ENCODE results near the gene GPATCH2L. TPM values are rescaled to one million over a fixed set of nuclear protein-coding genes. Genes with fewer than 3 reads are reported as not detected.

The GPATCH2L gene
- total RNA-seq, 1 experiment from 2014 or later: 71.8 TPM

- no peaks in the 10 kb centered on the region for H4K20me1 ChIP-seq (ENCODE audit: insufficient read depth, low read depth, low read length)
- H3K4me2 ChIP-seq (ENCODE audit: low read depth, low read length, poor library complexity, severe bottlenecking): no peak overlapping the region
- no peak overlapping the region for H2AFZ ChIP-seq (ENCODE audit: low read length)
- no peaks in the 10 kb centered on the region for H3K9me2 ChIP-seq (replicated peaks; ENCODE audit: insufficient read depth, low read length)
- no peak overlapping the region for H3K4me3 ChIP-seq (ENCODE audit: low read length)
- H3K9me3 ChIP-seq (ENCODE audit: low read length): no peaks in the 10 kb centered on the region
- no peak for DNase-seq
- no peaks in the 10 kb centered on the region for H3K79me2 ChIP-seq (ENCODE audit: low read length)
- no peak overlapping the region for H3K9ac ChIP-seq (ENCODE audit: low read length)
- H3K4me1 ChIP-seq (ENCODE audit: low read length): no peaks in the 10 kb centered on the region
- no peak overlapping the region for H3K27ac ChIP-seq (ENCODE audit: low read length)
- H3K27me3 ChIP-seq (ENCODE audit: low read length): no peaks in the 10 kb centered on the region
- H3K36me3 ChIP-seq (ENCODE audit: insufficient read depth, low read length): no peaks in the 10 kb centered on the region
These were observed 106.2 kb downstream of the GPATCH2L start for GRCh38 chr14:76257842-76258397.

DNA sequence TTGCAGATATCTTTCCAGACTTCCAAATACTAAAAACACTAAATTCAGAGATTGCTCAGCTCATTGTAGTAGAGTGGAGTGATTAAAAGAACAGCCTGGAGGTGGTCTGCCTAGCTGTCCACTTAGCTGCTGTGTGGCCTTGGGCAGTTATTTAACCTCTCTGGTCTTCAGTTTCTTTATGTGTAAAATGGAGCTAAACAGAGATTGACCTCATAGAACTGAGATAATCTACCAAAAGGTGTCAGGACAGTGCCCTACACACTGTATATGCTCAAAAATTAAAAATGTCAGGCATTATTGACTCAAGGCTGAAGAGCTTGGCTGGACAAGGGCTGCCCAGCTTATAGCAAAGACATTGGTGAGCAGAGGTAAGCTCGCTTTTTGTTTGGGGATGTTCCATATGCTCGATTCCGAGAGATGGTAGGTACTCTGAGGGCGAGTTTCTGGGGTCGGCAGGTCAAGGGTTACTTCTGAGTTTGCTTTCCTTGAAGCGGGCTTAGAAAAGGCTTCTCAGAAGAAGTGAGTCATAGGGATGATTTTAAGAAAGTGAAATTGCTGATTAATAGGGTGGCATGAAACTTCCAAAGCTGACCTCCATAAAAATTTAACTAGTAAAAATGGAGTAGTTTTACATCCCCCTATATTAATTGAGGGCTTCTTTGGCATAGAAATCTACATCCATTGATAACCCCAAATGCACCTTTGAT lies 107.5 kb downstream of the GPATCH2L start:
- no peak overlapping the region for H3K4me3 ChIP-seq (ENCODE audit: low read length)
- DNase-seq: no peak
- H3K27ac ChIP-seq (ENCODE audit: low read length): no peak overlapping the region
- H3K79me2 ChIP-seq (ENCODE audit: low read length): no peaks in the 10 kb centered on the region
- no peaks in the 10 kb centered on the region for H4K20me1 ChIP-seq (ENCODE audit: insufficient read depth, low read depth, low read length)
- H2AFZ ChIP-seq (ENCODE audit: low read length): no peak overlapping the region
- no peak overlapping the region for H3K9ac ChIP-seq (ENCODE audit: low read length)
- H3K9me3 ChIP-seq (ENCODE audit: low read length): no peaks in the 10 kb centered on the region
- H3K36me3 ChIP-seq (ENCODE audit: insufficient read depth, low read length): no peaks in the 10 kb centered on the region
- no peak overlapping the region for H3K4me2 ChIP-seq (ENCODE audit: low read depth, low read length, poor library complexity, severe bottlenecking)
- H3K9me2 ChIP-seq (replicated peaks; ENCODE audit: insufficient read depth, low read length): no peaks in the 10 kb centered on the region
- H3K27me3 ChIP-seq (ENCODE audit: low read length): no peaks in the 10 kb centered on the region
- H3K4me1 ChIP-seq (ENCODE audit: low read length): no peaks in the 10 kb centered on the region

DNA sequence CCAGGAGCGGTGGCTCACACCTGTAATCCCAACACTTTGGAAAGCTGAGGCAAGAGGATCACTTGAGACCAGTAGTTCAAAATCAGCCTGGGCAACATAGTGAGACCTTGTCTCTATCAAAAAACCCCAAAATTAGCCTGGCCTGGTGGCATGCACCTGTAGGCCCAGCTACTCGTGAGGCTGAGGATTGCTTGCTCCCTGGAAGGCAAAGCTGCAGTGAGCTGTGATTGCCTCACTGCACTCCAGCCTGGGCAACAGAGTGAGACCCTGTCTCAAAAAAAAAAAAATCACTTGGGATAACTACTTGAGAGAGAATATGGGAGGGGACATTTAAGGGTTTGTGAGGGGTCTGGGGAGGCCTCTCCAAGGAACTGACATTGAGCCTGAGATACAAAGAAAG lies 109.0 kb downstream of the GPATCH2L start:
- no peaks in the 10 kb centered on the region for H3K27me3 ChIP-seq (ENCODE audit: low read length)
- H3K4me3 ChIP-seq (ENCODE audit: low read length): no peak overlapping the region
- no peak overlapping the region for H3K4me2 ChIP-seq (ENCODE audit: low read depth, low read length, poor library complexity, severe bottlenecking)
- H2AFZ ChIP-seq (ENCODE audit: low read length): no peak overlapping the region
- no peak overlapping the region for H3K9ac ChIP-seq (ENCODE audit: low read length)
- no peaks in the 10 kb centered on the region for H4K20me1 ChIP-seq (ENCODE audit: insufficient read depth, low read depth, low read length)
- no peaks in the 10 kb centered on the region for H3K9me2 ChIP-seq (replicated peaks; ENCODE audit: insufficient read depth, low read length)
- H3K79me2 ChIP-seq (ENCODE audit: low read length): no peaks in the 10 kb centered on the region
- H3K4me1 ChIP-seq (ENCODE audit: low read length): no peaks in the 10 kb centered on the region
- H3K9me3 ChIP-seq (ENCODE audit: low read length): no peaks in the 10 kb centered on the region
- no peak overlapping the region for H3K27ac ChIP-seq (ENCODE audit: low read length)
- H3K36me3 ChIP-seq (ENCODE audit: insufficient read depth, low read length): no peaks in the 10 kb centered on the region
- DNase-seq: no peak

DNA sequence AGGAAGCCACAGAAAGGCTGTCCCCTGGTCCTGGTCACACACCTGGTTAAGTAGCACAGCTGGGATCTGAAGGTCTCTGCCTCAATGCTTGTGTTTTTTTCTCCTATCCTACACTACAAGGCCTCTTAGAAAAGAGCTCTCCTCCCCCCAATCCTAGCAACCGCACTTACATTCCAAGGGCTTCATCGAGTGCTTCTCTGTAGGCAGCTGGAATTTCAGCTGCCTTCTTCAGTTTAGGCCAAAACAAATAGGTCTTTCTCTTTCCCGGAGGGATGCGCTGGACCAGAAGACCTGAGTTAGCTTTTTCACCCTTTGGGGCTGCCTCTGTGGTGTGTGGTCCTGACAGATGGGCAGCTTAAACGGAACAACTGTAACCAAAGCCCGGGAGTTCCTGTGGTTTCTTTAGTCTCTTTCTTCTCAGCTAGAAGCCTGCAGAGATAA lies 109.7 kb downstream of the GPATCH2L start:
- Histone ChIP-seq H3K4me3 (ENCODE audit: low read length) (no peak overlapping the region), H3K4me1 (ENCODE audit: low read length) (no peaks in the 10 kb centered on the region), H3K4me2 (ENCODE audit: low read depth, low read length, poor library complexity, severe bottlenecking) (no peak overlapping the region), H3K9me2 (replicated peaks; ENCODE audit: insufficient read depth, low read length) (no peaks in the 10 kb centered on the region), H3K9me3 (ENCODE audit: low read length) (no peaks in the 10 kb centered on the region), H3K9ac (ENCODE audit: low read length) (no peak overlapping the region), H4K20me1 (ENCODE audit: insufficient read depth, low read depth, low read length) (no peaks in the 10 kb centered on the region), H3K79me2 (ENCODE audit: low read length) (no peaks in the 10 kb centered on the region), H3K27me3 (ENCODE audit: low read length) (no peaks in the 10 kb centered on the region), H3K27ac (ENCODE audit: low read length) (no peak overlapping the region), H2AFZ (ENCODE audit: low read length) (no peak overlapping the region), H3K36me3 (ENCODE audit: insufficient read depth, low read length) (no peaks in the 10 kb centered on the region)
- DNase-seq: no peak

GRCh38 chr14:76262641-76263040 lies 110.9 kb downstream of the GPATCH2L start:
- no peak overlapping the region for H2AFZ ChIP-seq (ENCODE audit: low read length)
- H3K27me3 ChIP-seq (ENCODE audit: low read length): no peaks in the 10 kb centered on the region
- no peak overlapping the region for H3K4me2 ChIP-seq (ENCODE audit: low read depth, low read length, poor library complexity, severe bottlenecking)
- H3K27ac ChIP-seq (ENCODE audit: low read length): no peak overlapping the region
- no peaks in the 10 kb centered on the region for H3K4me1 ChIP-seq (ENCODE audit: low read length)
- no peak for DNase-seq
- no peaks in the 10 kb centered on the region for H3K79me2 ChIP-seq (ENCODE audit: low read length)
- no peaks in the 10 kb centered on the region for H3K9me3 ChIP-seq (ENCODE audit: low read length)
- H3K36me3 ChIP-seq (ENCODE audit: insufficient read depth, low read length): no peaks in the 10 kb centered on the region
- H3K9me2 ChIP-seq (replicated peaks; ENCODE audit: insufficient read depth, low read length): no peaks in the 10 kb centered on the region
- H4K20me1 ChIP-seq (ENCODE audit: insufficient read depth, low read depth, low read length): no peaks in the 10 kb centered on the region
- H3K9ac ChIP-seq (ENCODE audit: low read length): no peak overlapping the region
- H3K4me3 ChIP-seq (ENCODE audit: low read length): no peak overlapping the region

Other genes with a start within 250 kb of the GPATCH2L start
- gene TGFB3, start 169.9 kb upstream of the GPATCH2L start, total RNA-seq (2014; rRNA removed; shearing (Covaris generic); ENCODE audit: low replicate concordance): 1.7 and 10.0 TPM in 2 replicates
- 31.6 and 66.7 TPM in 2 replicates for gene IFT43, start 166.2 kb upstream of the GPATCH2L start, total RNA-seq (2014; rRNA removed; shearing (Covaris generic); ENCODE audit: low replicate concordance)
- gene ESRRB, start 224.2 kb downstream of the GPATCH2L start, total RNA-seq (2014; rRNA removed; shearing (Covaris generic); ENCODE audit: low replicate concordance): 0.25 TPM in 1 of 2 replicates, not detected in the other